SKM-1 (cell line): ENCODE data around the gene COL5A3.
"Not testable (repeated sequence)": the region's sequence is repeated elsewhere in the genome, so short reads cannot be mapped to it uniquely, and the experiment has no call there.

Experiments
- DNase-seq: peaks from one replicate; lab custom pipeline; 2025; ENCODE audit not compliant: unreplicated experiment; lab: John Stamatoyannopoulos, UW

The COL5A3 gene

GRCh38 chr19:9972103-9972502 is 38.2 kb downstream of the COL5A3 start:
- DNase-seq, result no peak

- no peak for DNase-seq
These were observed 39.0 kb downstream of the COL5A3 start for GRCh38 chr19:9971166-9971897.

GRCh38 chr19:9970481-9970880 is 39.8 kb downstream of the COL5A3 start:
- no peak for DNase-seq

- DNase-seq, result no peak
These were observed 40.7 kb downstream of the COL5A3 start for GRCh38 chr19:9969688-9969975.

- DNase-seq, result no peak
These were observed 41.2 kb downstream of the COL5A3 start for GRCh38 chr19:9968820-9969687.

GRCh38 chr19:9967326-9967725 is 43.0 kb downstream of the COL5A3 start:
- DNase-seq, result no peak

GRCh38 chr19:9966448-9966847 is 43.9 kb downstream of the COL5A3 start:
- no peak for DNase-seq

- DNase-seq, result no peak
These were observed 44.3 kb downstream of the COL5A3 start for GRCh38 chr19:9966024-9966423.

- no peak for DNase-seq
These were observed 47.5 kb downstream of the COL5A3 start for GRCh38 chr19:9962623-9963290.

GRCh38 chr19:9961103-9961502 is 49.2 kb downstream of the COL5A3 start:
- no peak for DNase-seq

GRCh38 chr19:9958379-9958821 is 51.9 kb downstream of the COL5A3 start:
- no peak for DNase-seq

- no peak for DNase-seq
These were observed 53.3 kb downstream of the COL5A3 start for GRCh38 chr19:9956956-9957355.

GRCh38 chr19:9953802-9954542 is 56.3 kb downstream of the COL5A3 start:
- no peak for DNase-seq

- no peak for DNase-seq
These were observed 58.0 kb downstream of the COL5A3 start for GRCh38 chr19:9952276-9952675.

GRCh38 chr19:9947441-9947840 is 62.9 kb downstream of the COL5A3 start:
- DNase-seq, result no peak

GRCh38 chr19:9946528-9947125 is 63.7 kb downstream of the COL5A3 start:
- DNase-seq, result not testable (repeated sequence)

GRCh38 chr19:9945319-9945966 is 64.9 kb downstream of the COL5A3 start:
- no peak for DNase-seq

GRCh38 chr19:9943744-9944143 is 66.6 kb downstream of the COL5A3 start:
- no peak for DNase-seq

- DNase-seq, result no peak
These were observed 68.6 kb downstream of the COL5A3 start for GRCh38 chr19:9941671-9942070.

GRCh38 chr19:9941231-9941630 is 69.1 kb downstream of the COL5A3 start:
- no peak for DNase-seq
